Measurements from ENCODE around the gene DIABLO.

DNA sequence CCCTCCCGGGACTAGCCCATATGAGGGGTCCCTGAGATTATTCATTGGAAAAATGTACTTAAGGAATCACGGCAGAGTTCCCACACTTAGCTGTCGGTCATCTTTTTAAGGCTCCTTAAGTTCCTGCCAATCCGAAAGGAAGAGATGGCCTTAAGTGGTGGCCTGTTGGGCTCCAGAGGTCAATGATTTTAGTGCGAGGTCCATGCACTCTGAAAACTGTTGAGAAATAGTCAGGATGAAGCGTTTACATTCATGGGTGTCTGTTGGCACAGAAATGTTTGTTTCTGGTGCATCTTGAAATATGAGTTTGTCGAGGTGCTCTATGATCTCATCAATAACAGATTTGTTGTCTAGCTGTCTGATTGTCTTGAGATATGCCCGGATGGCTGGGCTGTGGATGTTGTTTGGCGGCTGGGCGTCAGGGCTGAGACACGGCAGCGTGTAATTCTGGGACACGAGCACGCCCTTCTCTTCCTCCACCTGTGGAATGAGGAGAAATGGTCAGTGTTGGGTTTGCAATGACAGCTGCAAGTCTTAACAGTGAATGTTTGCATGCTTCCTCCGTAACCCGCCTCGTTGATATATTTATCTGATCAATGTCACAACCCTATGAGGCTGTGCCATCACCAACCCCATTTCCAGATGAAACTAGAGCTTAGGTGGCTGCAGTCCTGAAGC lies 53.5 kb downstream of the DIABLO start:
- TF ChIP-seq, protein P1, sequence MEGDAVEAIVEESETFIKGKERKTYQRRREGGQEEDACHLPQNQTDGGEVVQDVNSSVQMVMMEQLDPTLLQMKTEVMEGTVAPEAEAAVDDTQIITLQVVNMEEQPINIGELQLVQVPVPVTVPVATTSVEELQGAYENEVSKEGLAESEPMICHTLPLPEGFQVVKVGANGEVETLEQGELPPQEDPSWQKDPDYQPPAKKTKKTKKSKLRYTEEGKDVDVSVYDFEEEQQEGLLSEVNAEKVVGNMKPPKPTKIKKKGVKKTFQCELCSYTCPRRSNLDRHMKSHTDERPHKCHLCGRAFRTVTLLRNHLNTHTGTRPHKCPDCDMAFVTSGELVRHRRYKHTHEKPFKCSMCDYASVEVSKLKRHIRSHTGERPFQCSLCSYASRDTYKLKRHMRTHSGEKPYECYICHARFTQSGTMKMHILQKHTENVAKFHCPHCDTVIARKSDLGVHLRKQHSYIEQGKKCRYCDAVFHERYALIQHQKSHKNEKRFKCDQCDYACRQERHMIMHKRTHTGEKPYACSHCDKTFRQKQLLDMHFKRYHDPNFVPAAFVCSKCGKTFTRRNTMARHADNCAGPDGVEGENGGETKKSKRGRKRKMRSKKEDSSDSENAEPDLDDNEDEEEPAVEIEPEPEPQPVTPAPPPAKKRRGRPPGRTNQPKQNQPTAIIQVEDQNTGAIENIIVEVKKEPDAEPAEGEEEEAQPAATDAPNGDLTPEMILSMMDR (IDR thresholded peaks at IDR 0.05) = no peak
- no peak for TF ChIP-seq POLR2A (IDR thresholded peaks at IDR 0.05)

Data from Peyer's patch (tissue), 4 donors.